ENCODE data around the gene HOXD12. TPM values are rescaled to one million over a fixed set of nuclear protein-coding genes. Genes with fewer than 3 reads are reported as not detected.

HOXD12 gene
- total RNA-seq, 2 experiments from 2014 or later: not detected

DNA sequence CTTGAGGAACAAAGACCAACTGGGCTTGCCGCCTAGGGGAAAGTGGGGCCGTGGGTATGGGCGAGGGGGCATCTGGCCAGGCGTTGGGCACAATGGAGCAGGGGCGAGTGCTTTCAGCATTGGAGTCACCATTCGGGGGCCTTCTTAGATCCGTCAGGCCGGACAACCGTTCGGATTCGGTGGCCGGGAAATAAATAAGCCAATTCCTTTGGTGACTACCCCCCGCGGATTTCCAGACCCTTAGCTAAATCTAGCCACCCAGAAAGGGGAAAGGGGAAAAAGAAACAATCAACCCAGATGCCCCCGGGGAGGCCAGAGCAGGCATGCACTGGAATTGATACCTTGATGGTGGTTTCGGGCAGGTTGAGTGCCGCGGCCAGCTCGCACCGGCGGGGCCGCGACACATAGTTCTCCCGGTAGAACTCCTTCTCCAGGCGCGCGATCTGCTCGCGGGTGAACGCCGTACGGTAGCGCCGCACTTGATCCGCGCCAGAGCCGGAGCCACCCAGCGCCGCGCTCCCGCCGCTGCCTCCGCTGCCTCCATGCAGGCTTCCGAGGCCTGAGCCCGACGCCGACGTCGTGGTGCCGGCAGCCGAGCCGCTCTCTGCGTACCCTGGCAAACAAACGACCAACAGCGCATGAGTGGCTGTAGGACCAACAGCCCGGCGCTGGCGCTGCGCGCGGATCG is 17.6 kb upstream of the HOXD12 start:
- POLR2A ChIA-PET: interaction anchor here (2.0 kb wide), 1 partner anchor 9 kb away, joined by 5 read pairs; no protein-coding TSS in a partner anchor
- Mint-ChIP-seq H3K4me1 (ENCODE audit: low read depth) (peaks cover 36% of the 10 kb centered on the region), H3K27me3 (peaks cover 86% of the 10 kb centered on the region), H3K4me3 (peak overlapping the region; percentile 63), H3K9me3 (peaks cover 16% of the 10 kb centered on the region), H3K36me3 (ENCODE audit: low read depth) (peaks cover 64% of the 10 kb centered on the region), H3K27ac (peak overlapping the region; percentile 81)
- Histone ChIP-seq H3K4me1 (ENCODE audit: insufficient read depth, low read length) (peaks cover 36% of the 10 kb centered on the region), H3K27ac (ENCODE audit: low read depth in 1 of 2, low read length in 2 of 2) (no peak overlapping the region), H3K4me3 (ENCODE audit: low read length) (no peak overlapping the region), H3K36me3 (ENCODE audit: insufficient read depth, low read length) (no peaks in the 10 kb centered on the region), H3K9me3 (ENCODE audit: control insufficient read depth in 1 of 2, insufficient read depth in 1 of 2, low read length in 2 of 2) (peaks cover 66 to 79% of the 10 kb centered on the region in 2 experiments), H3K27me3 (ENCODE audit: control insufficient read depth in 1 of 2, insufficient read depth in 2 of 2, low read length in 2 of 2) (peaks cover 84 to 92% of the 10 kb centered on the region in 2 experiments)
- DNase-seq: no peak
- intact Hi-C loops (cut with DNase I, micrococcal nuclease): loop anchor here (5.0 to 10.0 kb wide), 3 partner anchors 35 to 1747 kb away; partner anchors contain the start of genes HOXD10 (in 1 of the 2) and SP9 (in 1 of the 2)
- ATAC-seq (ENCODE audit: poor library complexity): no peak
- CTCF ChIA-PET: no interaction called here
- TF ChIP-seq CTCF (IDR thresholded peaks at IDR 0.05): no peak

DNA sequence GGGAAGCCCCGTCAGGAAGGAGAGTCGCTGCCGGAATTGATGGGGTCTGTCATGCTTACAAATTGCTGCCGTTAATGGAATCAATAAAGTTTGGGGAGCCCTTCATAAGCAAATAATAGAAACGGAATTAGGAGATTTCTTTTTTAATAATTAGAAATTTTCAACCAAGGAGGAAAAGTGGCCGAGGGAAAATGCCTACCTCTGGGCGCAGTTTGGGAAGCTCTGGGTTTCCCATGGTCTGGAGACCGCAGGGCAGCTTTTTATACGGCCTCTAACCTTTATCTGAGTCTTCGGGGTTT is 17.1 kb upstream of the HOXD12 start:
- ATAC-seq (ENCODE audit: poor library complexity) (no peak), DNase-seq (no peak)
- Mint-ChIP-seq H3K27ac (peak overlapping the region; percentile 81), H3K27me3 (peaks cover 86% of the 10 kb centered on the region), H3K4me3 (peak overlapping the region; percentile 25), H3K36me3 (ENCODE audit: low read depth) (peaks cover 65% of the 10 kb centered on the region), H3K4me1 (ENCODE audit: low read depth) (peaks cover 38% of the 10 kb centered on the region), H3K9me3 (peaks cover 18% of the 10 kb centered on the region)
- peaks cover 86 to 92% of the 10 kb centered on the region in 2 experiments for H3K27me3 ChIP-seq (ENCODE audit: control insufficient read depth in 1 of 2, insufficient read depth in 2 of 2, low read length in 2 of 2)
- intact Hi-C loops (cut with DNase I, micrococcal nuclease): loop anchor here (5.0 to 10.0 kb wide), 3 partner anchors 35 to 1748 kb away; partner anchors contain the start of genes HOXD10 (in 1 of the 2) and SP9 (in 1 of the 2)
- H3K4me3 ChIP-seq (ENCODE audit: low read length): no peak overlapping the region
- no peak overlapping the region for H3K27ac ChIP-seq (ENCODE audit: low read depth in 1 of 2, low read length in 2 of 2)
- H3K36me3 ChIP-seq (ENCODE audit: insufficient read depth, low read length): no peaks in the 10 kb centered on the region
- CTCF ChIA-PET: no interaction called here
- no peak for TF ChIP-seq CTCF (IDR thresholded peaks at IDR 0.05)
- POLR2A ChIA-PET: interaction anchor here (1.1 to 2.0 kb wide), 2 partner anchors 9 to 28 kb away, joined by 3 to 5 read pairs; no protein-coding TSS in a partner anchor
- peaks cover 36% of the 10 kb centered on the region for H3K4me1 ChIP-seq (ENCODE audit: insufficient read depth, low read length)
- peaks cover 63 to 84% of the 10 kb centered on the region in 2 experiments for H3K9me3 ChIP-seq (ENCODE audit: control insufficient read depth in 1 of 2, insufficient read depth in 1 of 2, low read length in 2 of 2)

DNA sequence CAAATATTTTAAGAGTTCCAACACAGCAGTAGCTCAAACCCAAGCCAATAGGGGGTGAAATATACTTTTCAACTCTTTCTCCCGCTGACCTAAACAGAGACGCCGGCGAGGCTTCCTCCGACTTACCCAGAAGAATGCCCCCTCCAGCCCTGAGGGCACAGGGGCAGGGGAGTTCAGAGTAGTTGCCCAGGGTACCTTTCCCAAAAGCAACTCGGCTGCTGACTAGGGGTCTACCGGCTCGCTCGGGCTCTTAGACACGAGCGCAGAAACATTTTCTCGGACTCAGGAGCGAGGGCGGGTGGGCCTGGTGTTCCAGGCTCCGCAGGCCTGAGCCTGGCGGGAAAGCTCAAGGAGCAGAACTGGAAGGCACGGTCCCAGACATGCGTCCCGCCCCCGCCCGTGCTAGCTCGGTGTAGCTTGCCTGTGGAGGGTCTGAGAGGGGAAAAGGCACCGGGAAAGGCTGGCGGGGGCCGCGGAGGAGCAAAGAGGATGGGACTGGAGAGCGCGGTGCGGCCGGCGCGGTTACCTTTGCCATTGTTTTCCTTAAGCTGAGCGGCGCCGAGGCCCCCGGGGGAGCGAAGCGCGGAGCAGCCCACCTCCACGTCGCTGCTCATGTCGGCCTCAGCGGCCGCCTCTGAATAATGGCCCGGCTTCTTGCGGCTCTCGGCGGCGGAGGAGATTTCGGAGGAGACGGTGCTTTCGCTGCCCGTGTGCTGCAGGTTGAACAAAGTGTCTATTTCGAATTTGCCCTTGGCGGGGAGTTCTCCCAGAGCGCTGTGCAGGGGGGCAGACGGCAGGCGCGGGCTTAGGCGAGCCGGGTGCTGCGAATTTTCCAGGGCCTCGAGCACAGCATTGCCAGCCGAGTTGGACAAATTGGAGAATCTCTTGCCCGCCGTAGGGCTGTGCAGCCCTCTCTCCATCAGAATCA is 16.5 kb upstream of the HOXD12 start:
- Histone ChIP-seq H3K4me3 (ENCODE audit: low read length) (no peak overlapping the region), H3K4me1 (ENCODE audit: insufficient read depth, low read length) (peaks cover 41% of the 10 kb centered on the region), H3K27me3 (ENCODE audit: control insufficient read depth in 1 of 2, insufficient read depth in 2 of 2, low read length in 2 of 2) (peaks cover 93 to 96% of the 10 kb centered on the region in 2 experiments), H3K36me3 (ENCODE audit: insufficient read depth, low read length) (no peaks in the 10 kb centered on the region), H3K9me3 (ENCODE audit: control insufficient read depth in 1 of 2, insufficient read depth in 1 of 2, low read length in 2 of 2) (peaks cover 62 to 90% of the 10 kb centered on the region in 2 experiments), H3K27ac (ENCODE audit: low read depth in 1 of 2, low read length in 2 of 2) (no peak overlapping the region)
- Mint-ChIP-seq H3K4me1 (ENCODE audit: low read depth) (peaks cover 44% of the 10 kb centered on the region), H3K27me3 (peaks cover 89% of the 10 kb centered on the region), H3K9me3 (peaks cover 18% of the 10 kb centered on the region), H3K27ac (peak overlapping the region; percentile 81), H3K4me3 (peak overlapping the region; percentile 76), H3K36me3 (ENCODE audit: low read depth) (peaks cover 65% of the 10 kb centered on the region)
- ATAC-seq (ENCODE audit: poor library complexity): no peak
- DNase-seq: peak in 1 of 14 experiments; percentile 29
- TF ChIP-seq CTCF (IDR thresholded peaks at IDR 0.05): no peak
- POLR2A ChIA-PET: interaction anchor here (1.1 to 2.0 kb wide), 2 partner anchors 10 to 27 kb away, joined by 3 to 5 read pairs; no protein-coding TSS in a partner anchor
- intact Hi-C loops (cut with DNase I, micrococcal nuclease): loop anchor here (5.0 to 10.0 kb wide), 3 partner anchors 34 to 1748 kb away; partner anchors contain the start of genes HOXD10 (in 1 of the 2) and SP9 (in 1 of the 2)
- CTCF ChIA-PET: no interaction called here

Measured in CD4-positive, alpha-beta T cell (primary cell).